Osteoblast (primary cell): ENCODE data around the gene LINC01488. TPM values are rescaled to one million over a fixed set of nuclear protein-coding genes. Genes with fewer than 3 reads are reported as not detected.

Experiments
- DNase-seq: peaks from one replicate; pipeline ENCODE4 v3.0.0; 2011; ENCODE audit warnings: low spot score, mixed read lengths; ENCODE audit not compliant: insufficient read length; ENCODE audit errors: missing footprints
- H2AFZ ChIP-seq: 2 replicates; pipeline ENCODE4 v1.6.0; 2011; ENCODE audit warnings: mild to moderate bottlenecking, low read length
- H3K27ac ChIP-seq: 2 replicates; pipeline ENCODE4 v1.5.1; 2011; ENCODE audit warnings: mild to moderate bottlenecking, low read depth, low read length, moderate library complexity
- H3K27me3 ChIP-seq: 2 replicates; pipeline ENCODE4 v1.6.0; 2012; ENCODE audit warnings: mild to moderate bottlenecking, control low read depth, inconsistent platforms, low read length, moderate library complexity; ENCODE audit not compliant: insufficient read depth
- H3K36me3 ChIP-seq: 2 replicates; pipeline ENCODE4 v1.5.1; 2011; ENCODE audit warnings: mild to moderate bottlenecking, low read length, control low read depth, moderate library complexity; ENCODE audit not compliant: insufficient read depth
- H3K4me1 ChIP-seq: 2 replicates; pipeline ENCODE4 v1.5.1; 2011; ENCODE audit warnings: mild to moderate bottlenecking, low read length, control low read depth, moderate library complexity; ENCODE audit not compliant: insufficient read depth
- H3K4me2 ChIP-seq: 2 replicates; pipeline ENCODE4 v1.6.0; 2011; ENCODE audit warnings: mild to moderate bottlenecking, low read length; ENCODE audit not compliant: insufficient read depth
- H3K4me3 ChIP-seq: fragments of 200-600 bp; sonication (generic); 3 replicates; pipeline ENCODE4 v1.5.1; 2012; ENCODE audit warnings: mild to moderate bottlenecking, low read length, inconsistent platforms; ENCODE audit not compliant: insufficient read depth
- H3K79me2 ChIP-seq: 2 replicates; pipeline ENCODE4 v1.6.0; 2012; ENCODE audit warnings: mild to moderate bottlenecking, low read length, control low read depth, inconsistent platforms; ENCODE audit not compliant: insufficient read depth
- H3K9me3 ChIP-seq: 2 replicates; pipeline ENCODE4 v1.5.1; 2011; ENCODE audit warnings: low read depth, low read length, control low read depth
- H4K20me1 ChIP-seq: 2 replicates; pipeline ENCODE4 v1.6.0; 2012; ENCODE audit warnings: mild to moderate bottlenecking, low read length, control low read depth; ENCODE audit not compliant: insufficient read depth
- total RNA-seq: library from RNA; depleted of rRNA; stranded (reverse); fragments of >200 nt; gene quantifications from 2 replicates; pipeline ENCODE4 v1.2.3, GENCODE V29; 2012
- TF ChIP-seq, protein P1 (sequence below): IDR thresholded peaks from 2 replicates; pipeline ENCODE4 v1.5.1; 2011; ENCODE audit warnings: mild to moderate bottlenecking, low read depth, low read length, moderate library complexity; ENCODE audit errors: extremely low read depth

Gene LINC01488
- total RNA-seq, 1 donor = not detected

- no peak overlapping the region for H2AFZ ChIP-seq
- no peaks in the 10 kb centered on the region for H4K20me1 ChIP-seq
- no peak overlapping the region for H3K4me2 ChIP-seq
- TF ChIP-seq, protein P1, sequence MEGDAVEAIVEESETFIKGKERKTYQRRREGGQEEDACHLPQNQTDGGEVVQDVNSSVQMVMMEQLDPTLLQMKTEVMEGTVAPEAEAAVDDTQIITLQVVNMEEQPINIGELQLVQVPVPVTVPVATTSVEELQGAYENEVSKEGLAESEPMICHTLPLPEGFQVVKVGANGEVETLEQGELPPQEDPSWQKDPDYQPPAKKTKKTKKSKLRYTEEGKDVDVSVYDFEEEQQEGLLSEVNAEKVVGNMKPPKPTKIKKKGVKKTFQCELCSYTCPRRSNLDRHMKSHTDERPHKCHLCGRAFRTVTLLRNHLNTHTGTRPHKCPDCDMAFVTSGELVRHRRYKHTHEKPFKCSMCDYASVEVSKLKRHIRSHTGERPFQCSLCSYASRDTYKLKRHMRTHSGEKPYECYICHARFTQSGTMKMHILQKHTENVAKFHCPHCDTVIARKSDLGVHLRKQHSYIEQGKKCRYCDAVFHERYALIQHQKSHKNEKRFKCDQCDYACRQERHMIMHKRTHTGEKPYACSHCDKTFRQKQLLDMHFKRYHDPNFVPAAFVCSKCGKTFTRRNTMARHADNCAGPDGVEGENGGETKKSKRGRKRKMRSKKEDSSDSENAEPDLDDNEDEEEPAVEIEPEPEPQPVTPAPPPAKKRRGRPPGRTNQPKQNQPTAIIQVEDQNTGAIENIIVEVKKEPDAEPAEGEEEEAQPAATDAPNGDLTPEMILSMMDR = no peak
- H3K79me2 ChIP-seq = no peaks in the 10 kb centered on the region
- H3K36me3 ChIP-seq = no peaks in the 10 kb centered on the region
- peak; percentile 87 for DNase-seq
- no peaks in the 10 kb centered on the region for H3K4me1 ChIP-seq
- H3K9me3 ChIP-seq = no peaks in the 10 kb centered on the region
- H3K27ac ChIP-seq = no peak overlapping the region
- no peaks in the 10 kb centered on the region for H3K27me3 ChIP-seq
- H3K4me3 ChIP-seq = no peak overlapping the region
Observed at GRCh38 chr11:69473276-69473845, 8.1 kb upstream of the LINC01488 start.

- DNase-seq = peak; percentile 66
- Histone ChIP-seq H3K4me2 (no peak overlapping the region), H3K27ac (no peak overlapping the region), H3K36me3 (no peaks in the 10 kb centered on the region), H3K79me2 (no peaks in the 10 kb centered on the region), H3K27me3 (no peaks in the 10 kb centered on the region), H2AFZ (no peak overlapping the region), H3K4me1 (no peaks in the 10 kb centered on the region), H3K9me3 (no peaks in the 10 kb centered on the region), H3K4me3 (no peak overlapping the region), H4K20me1 (no peaks in the 10 kb centered on the region)
- TF ChIP-seq, protein P1 = no peak
Observed at GRCh38 chr11:69474736-69475135, 6.7 kb upstream of the LINC01488 start.

DNA sequence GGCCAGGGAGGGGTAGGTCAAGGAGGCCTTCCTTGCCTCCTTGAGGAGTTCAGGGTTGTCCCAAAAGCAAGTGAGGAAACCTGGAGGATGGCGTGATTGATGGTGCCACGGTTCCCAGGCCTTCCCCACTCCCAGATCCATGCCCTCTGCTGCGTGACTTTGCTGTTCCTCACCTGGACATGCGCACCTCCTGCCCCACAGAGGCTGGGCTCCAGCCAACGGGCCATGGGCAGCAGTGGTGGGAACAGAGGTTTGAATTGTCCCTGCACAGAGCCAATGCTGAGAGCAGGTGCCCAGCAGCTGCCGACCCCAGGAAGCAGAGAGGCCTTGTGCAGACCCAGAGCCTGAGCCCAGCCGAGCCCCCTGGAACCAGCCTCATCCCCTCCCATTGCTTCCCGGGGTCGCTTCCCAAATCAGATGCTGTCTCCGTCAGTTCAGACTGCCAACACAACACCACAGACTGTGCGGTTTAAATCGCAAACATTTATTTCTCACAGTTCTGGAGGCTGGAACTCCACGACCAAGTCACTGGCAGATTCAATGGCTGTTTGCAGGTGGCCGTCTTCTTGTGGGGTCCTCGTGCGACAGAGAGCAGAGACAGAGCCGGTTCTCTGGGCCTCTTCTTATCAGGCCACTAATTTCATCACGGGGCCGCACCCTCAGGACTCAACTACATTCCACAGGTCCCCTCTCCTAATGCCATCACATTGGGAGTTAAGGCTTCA is 6.2 kb upstream of the LINC01488 start:
- peak; percentile 66 for DNase-seq
- Histone ChIP-seq H3K4me3 (no peak overlapping the region), H3K9me3 (no peaks in the 10 kb centered on the region), H3K36me3 (no peaks in the 10 kb centered on the region), H3K79me2 (no peaks in the 10 kb centered on the region), H2AFZ (no peak overlapping the region), H3K4me2 (no peak overlapping the region), H3K27ac (no peak overlapping the region), H3K4me1 (peaks cover under 1% of the 10 kb centered on the region), H4K20me1 (no peaks in the 10 kb centered on the region), H3K27me3 (no peaks in the 10 kb centered on the region)
- TF ChIP-seq, protein P1 = no peak

GRCh38 chr11:69475866-69476471 is 5.5 kb upstream of the LINC01488 start:
- peak; percentile 82 for DNase-seq
- Histone ChIP-seq H3K27me3 (no peaks in the 10 kb centered on the region), H3K36me3 (no peaks in the 10 kb centered on the region), H3K27ac (no peak overlapping the region), H2AFZ (no peak overlapping the region), H3K4me1 (peaks cover 3% of the 10 kb centered on the region), H3K4me3 (no peak overlapping the region), H3K4me2 (no peak overlapping the region), H3K9me3 (no peaks in the 10 kb centered on the region), H4K20me1 (no peaks in the 10 kb centered on the region), H3K79me2 (no peaks in the 10 kb centered on the region)
- TF ChIP-seq, protein P1 = no peak
